SK-N-SH (cell line): ENCODE results near the gene GDPD3. TPM values are rescaled to one million over a fixed set of nuclear protein-coding genes. Genes with fewer than 3 reads are reported as not detected.
A peak's percentile ranks its signal among the peaks of the same experiment; 100 is the strongest.

Experiments used
- CTCF ChIA-PET: fragments of 300-600, 350-600 bp; formaldehyde crosslinking; extraction: SDS; loops from one replicate; lab custom pipeline; 2021; lab: Yijun Ruan, JAX
- POLR2A ChIA-PET: fragments of 350-600 bp; sonication (Branson Sonifier 250); formaldehyde crosslinking; extraction: SDS; loops from one replicate; lab custom pipeline; 2020; ENCODE audit warnings: antibody characterized with exemption, inconsistent platforms; lab: Yijun Ruan, JAX
- DNase-seq: peaks from one replicate; pipeline ENCODE4 v3.0.0; 2012
- H2AFZ ChIP-seq: fragments of 200-600 bp; sonication (generic); 2 replicates; pipeline ENCODE4 v1.8.1; 2016; ENCODE audit warnings: antibody characterized with exemption, mild to moderate bottlenecking, low read depth
- H3F3A ChIP-seq: fragments of 200-600 bp; sonication (generic); replicated peaks from 2 replicates; pipeline ENCODE3; 2016; ENCODE audit warnings: antibody characterized with exemption, mild to moderate bottlenecking; ENCODE audit not compliant: insufficient read depth
- H3K27ac ChIP-seq, 2 experiments: fragments of 200-500 bp in 1 of 2; fragments of 200-600 bp in 1 of 2; sonication (Bioruptor generic) in 1 of 2; sonication (generic), shearing (Covaris generic) in 1 of 2; 2 replicates each; pipeline versions ENCODE4 v1.5.1 to v1.6.1; 2014 to 2016; ENCODE audit warnings: low read depth in 2 of 2, inconsistent platforms in 1 of 2, low read length in 1 of 2, mild to moderate bottlenecking in 1 of 2, mixed read lengths in 1 of 2
- H3K27me3 ChIP-seq: fragments of 200-600 bp; sonication (generic), shearing (Covaris generic); 2 replicates; pipeline ENCODE4 v1.6.1; 2016; ENCODE audit warnings: mixed run types; ENCODE audit not compliant: insufficient read depth
- H3K36me3 ChIP-seq, 2 experiments: fragments of 200-500 bp in 1 of 2; fragments of 200-600 bp in 1 of 2; sonication (Bioruptor generic) in 1 of 2; sonication (generic) in 1 of 2; replicated peaks in 1 of 2; 2 replicates each; pipeline versions ENCODE3 to v1.5.1; 2014 to 2016; ENCODE audit warnings: low read length in 1 of 2, mild to moderate bottlenecking in 1 of 2; ENCODE audit not compliant: insufficient read depth in 2 of 2, control insufficient read depth in 1 of 2
- H3K4me1 ChIP-seq, 2 experiments: fragments of 200-500 bp in 1 of 2; fragments of 200-600 bp in 1 of 2; sonication (Bioruptor generic) in 1 of 2; sonication (generic), shearing (Covaris generic) in 1 of 2; 2 replicates each; pipeline versions ENCODE4 v1.5.1 to v1.6.1; 2014 to 2016; ENCODE audit warnings: low read depth in 1 of 2, low read length in 1 of 2, mixed run types in 1 of 2; ENCODE audit not compliant: insufficient read depth in 2 of 2, control insufficient read depth in 1 of 2
- H3K4me2 ChIP-seq: fragments of 200-600 bp; sonication (generic), shearing (Covaris generic); 2 replicates; pipeline ENCODE4 v1.6.1; 2017; ENCODE audit warnings: mixed run types
- H3K4me3 ChIP-seq, 2 experiments: fragments of 200-500 bp in 1 of 2; fragments of 200-600 bp in 1 of 2; sonication (Bioruptor generic) in 1 of 2; sonication (generic), shearing (Covaris generic) in 1 of 2; 2 replicates each; pipeline versions ENCODE4 v1.5.1 to v1.8.1; 2014 to 2016; ENCODE audit warnings: low read depth in 2 of 2, inconsistent platforms in 1 of 2, low read length in 1 of 2, mild to moderate bottlenecking in 1 of 2, mixed read lengths in 1 of 2, moderate library complexity in 1 of 2
- H3K79me2 ChIP-seq: fragments of 200-600 bp; sonication (generic); 2 replicates; pipeline ENCODE4 v1.8.1; 2017; ENCODE audit warnings: mild to moderate bottlenecking; ENCODE audit not compliant: insufficient read depth
- H3K9ac ChIP-seq: fragments of 200-600 bp; sonication (generic); 2 replicates; pipeline ENCODE4 v1.6.1; 2017; ENCODE audit warnings: mixed run types
- H3K9me2 ChIP-seq: fragments of 200-600 bp; sonication (generic); 2 replicates; pipeline ENCODE4 v1.6.1; 2017; ENCODE audit warnings: mixed run types
- H3K9me3 ChIP-seq: fragments of 200-600 bp; sonication (generic); 2 replicates; pipeline ENCODE4 v1.6.1; 2017; ENCODE audit warnings: mixed run types, mild to moderate bottlenecking, moderate library complexity
- H4K20me1 ChIP-seq: fragments of 200-600 bp; sonication (generic); 2 replicates; pipeline ENCODE4 v1.6.1; 2017; ENCODE audit warnings: mild to moderate bottlenecking, mixed run types; ENCODE audit not compliant: insufficient read depth
- FOXJ3 ChIP-seq: sonication (generic); formaldehyde crosslinking; IDR thresholded peaks from 2 replicates; pipeline ENCODE4 v1.5.1; 2020; ENCODE audit warnings: mild to moderate bottlenecking, missing genetic modification reagents
- GABPA ChIP-seq: IDR thresholded peaks from 2 replicates; pipeline ENCODE4 v1.4.0; 2012; ENCODE audit warnings: low read depth, mild to moderate bottlenecking
- MXI1 ChIP-seq: IDR thresholded peaks from 2 replicates; pipeline ENCODE4 v1.6.1; 2012; ENCODE audit warnings: mild to moderate bottlenecking, low read depth, low read length, improper control_type of control experiment
- PBX3 ChIP-seq: IDR thresholded peaks from 2 replicates; pipeline ENCODE4; 2012
- POLR2AphosphoS5 ChIP-seq: IDR thresholded peaks from 2 replicates; pipeline ENCODE4 v1.6.1; 2012; ENCODE audit warnings: low read depth, low read length
- RAD21 ChIP-seq: IDR thresholded peaks from 2 replicates; pipeline ENCODE4 v1.6.1; 2012; ENCODE audit warnings: mild to moderate bottlenecking, low read length
- WGBS: methylation state at CpG from one replicate; pipeline ENCODE4 v1.1.6; 2017; ENCODE audit warnings: low lambda C conversion rate; 5-methylcytosine and 5-hydroxymethylcytosine counted together
- polyA plus RNA-seq, 3 experiments: library from polyadenylated mRNA; depleted of rRNA; stranded (reverse); fragments of >200 nt; gene quantifications; 2 replicates each; pipeline ENCODE4 v1.2.3, GENCODE V29; 2012
- TF ChIP-seq, protein P1 (sequence below): IDR thresholded peaks from 2 replicates; pipeline ENCODE4 v1.4.0; 2012; ENCODE audit warnings: low read depth, borderline replicate concordance

The GDPD3 gene
- polyA plus RNA-seq, 1 of the 3 experiments (the other 2 are of a cell fraction): 2.3 TPM

DNA sequence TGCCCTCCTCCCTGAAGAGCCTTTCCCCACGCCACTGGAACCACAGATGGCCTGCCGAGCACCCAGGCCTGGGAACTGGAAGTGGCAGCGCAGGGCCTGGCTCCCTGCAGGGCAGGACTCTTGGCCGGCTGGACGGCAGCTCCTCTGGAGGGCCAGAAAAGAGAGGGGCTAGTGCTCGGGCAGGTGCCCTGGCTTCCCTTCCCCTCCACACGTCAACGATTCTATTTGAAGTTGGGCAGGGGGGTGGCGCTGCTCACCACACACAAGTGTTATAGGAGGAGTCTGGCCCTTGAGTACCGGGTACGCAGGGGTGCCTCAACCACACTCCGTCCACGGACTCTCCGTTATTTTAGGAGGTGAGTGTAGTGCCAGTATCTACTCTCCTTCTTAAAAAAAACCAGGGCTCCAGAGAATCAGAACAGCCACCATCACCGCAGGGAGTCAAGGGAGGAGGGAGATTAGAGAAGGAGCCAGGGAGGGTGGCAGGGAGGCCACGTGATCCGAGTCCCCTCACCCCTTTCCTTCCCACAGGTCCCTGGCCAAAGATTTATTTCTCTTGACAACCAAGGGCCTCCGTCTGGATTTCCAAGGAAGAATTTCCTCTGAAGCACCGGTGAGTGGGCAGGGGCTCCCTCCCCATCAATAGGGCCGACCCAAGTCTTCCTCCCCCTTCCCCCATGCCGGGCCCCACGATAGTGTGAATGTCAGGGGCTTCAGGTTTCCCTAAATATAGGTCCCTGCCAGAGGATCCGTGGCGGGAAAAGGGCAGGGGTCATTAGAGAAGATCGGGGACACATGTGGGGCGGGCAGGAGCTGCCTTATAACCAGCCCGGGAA is 49.2 kb downstream of the GDPD3 start:
- no peaks in the 10 kb centered on the region for H3K9me2 ChIP-seq
- H3K9ac ChIP-seq: peak overlapping the region; percentile 85
- H3K79me2 ChIP-seq: peaks cover 55% of the 10 kb centered on the region
- no peaks in the 10 kb centered on the region for H3K9me3 ChIP-seq
- H3K27ac ChIP-seq: peak overlapping the region; percentile 98 to 99
- H3K27me3 ChIP-seq: no peaks in the 10 kb centered on the region
- no peak overlapping the region for H2AFZ ChIP-seq
- WGBS: 29% methylated on average over 20 of the region's 27 CpGs
- H3K4me1 ChIP-seq: peaks cover 31 to 42% of the 10 kb centered on the region in 2 experiments
- peak; percentile 76 for DNase-seq
- ChIA-PET POLR2A (interaction anchor here (0.5 to 5.1 kb wide), 10 partner anchors 9 to 143 kb away, joined by 3 to 57 read pairs (median 4); partner anchors contain the start of genes PPP4C, TAOK2 and TBX6), CTCF (interaction anchor here (0.9 to 6.7 kb wide), 7 partner anchors 9 to 73 kb away, joined by 3 to 68 read pairs (median 5); partner anchors contain the start of gene TBX6)
- TF ChIP-seq PBX3: no peak
- TF ChIP-seq MXI1: peak; percentile 12; the same call in 1 of the 2 replicates
- TF ChIP-seq RAD21: peak; percentile 21; the same call in 1 of the 2 replicates
- TF ChIP-seq, protein P1, sequence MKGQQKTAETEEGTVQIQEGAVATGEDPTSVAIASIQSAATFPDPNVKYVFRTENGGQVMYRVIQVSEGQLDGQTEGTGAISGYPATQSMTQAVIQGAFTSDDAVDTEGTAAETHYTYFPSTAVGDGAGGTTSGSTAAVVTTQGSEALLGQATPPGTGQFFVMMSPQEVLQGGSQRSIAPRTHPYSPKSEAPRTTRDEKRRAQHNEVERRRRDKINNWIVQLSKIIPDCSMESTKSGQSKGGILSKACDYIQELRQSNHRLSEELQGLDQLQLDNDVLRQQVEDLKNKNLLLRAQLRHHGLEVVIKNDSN: peak; percentile 78
- H3K4me2 ChIP-seq: peak overlapping the region; percentile 99
- H3K36me3 ChIP-seq: peaks cover 20 to 38% of the 10 kb centered on the region in 2 experiments
- peak overlapping the region; percentile 56 to 92 for H3K4me3 ChIP-seq
- H4K20me1 ChIP-seq: peaks cover 31% of the 10 kb centered on the region
- H3F3A ChIP-seq: peaks cover 27% of the 10 kb centered on the region

- Histone ChIP-seq H3K27me3 (no peaks in the 10 kb centered on the region), H3K9ac (peak overlapping the region; percentile 85; the same call in 1 of the 2 replicates), H3F3A (peaks cover 23% of the 10 kb centered on the region), H3K79me2 (peaks cover 48% of the 10 kb centered on the region), H3K9me2 (no peaks in the 10 kb centered on the region), H3K9me3 (no peaks in the 10 kb centered on the region), H3K4me1 (peaks cover 25 to 39% of the 10 kb centered on the region in 2 experiments), H4K20me1 (peaks cover 24% of the 10 kb centered on the region), H3K36me3 (peaks cover 13 to 31% of the 10 kb centered on the region in 2 experiments), H3K4me2 (peak overlapping the region; percentile 99), H3K4me3 (peak overlapping the region in 1 of 2 experiments; percentile 92; a peak in 1 of 4 replicates), H2AFZ (no peak overlapping the region), H3K27ac (peak overlapping the region; percentile 98 to 99)
- 83% methylated on average over 8 of the region's 12 CpGs for WGBS
- DNase-seq: no peak
- POLR2A ChIA-PET: interaction anchor here (0.6 to 5.1 kb wide), 6 partner anchors 8 to 143 kb away, joined by 3 to 57 read pairs (median 3); partner anchors contain the start of genes TAOK2 and TBX6
- CTCF ChIA-PET: interaction anchor here (0.9 to 6.7 kb wide), 7 partner anchors 9 to 74 kb away, joined by 3 to 68 read pairs (median 5); partner anchors contain the start of gene TBX6
- no peak for TF ChIP-seq MXI1
- no peak for TF ChIP-seq GABPA
- TF ChIP-seq FOXJ3 (CRISPR knock-in tag): no peak
- TF ChIP-seq POLR2AphosphoS5: 0 out of 2 replicates have a peak, but pooled peaks have one; percentile 18
These were observed 50.0 kb downstream of the GDPD3 start for GRCh38 chr16:30063278-30063892.
